ENCODE measurements around the gene HARS2.
A peak's percentile ranks its signal among the peaks of the same experiment; 100 is the strongest.

GRCh38 chr5:140734354-140734753, 43.1 kb downstream of the HARS2 start:
- TF ChIP-seq CTCF (IDR thresholded peaks at IDR 0.05) (peak in 3 of 4 experiments; percentile 21 to 35 (median 29)), POLR2A (IDR thresholded peaks at IDR 0.05) (no peak)

Data from gastroesophageal sphincter (tissue), 3 donors.